AG04450 (cell line): ENCODE results near the gene AGK. TPM values are rescaled to one million over a fixed set of nuclear protein-coding genes. Genes with fewer than 3 reads are reported as not detected.

Experiments
- CTCF ChIA-PET: fragments of 300-600, 350-600 bp; formaldehyde crosslinking; extraction: SDS; loops from one replicate; lab custom pipeline; 2022; ENCODE audit warnings: antibody characterized with exemption, inconsistent platforms; lab: Charles Lee
- POLR2A ChIA-PET: fragments of 350-600 bp; formaldehyde crosslinking; extraction: SDS; loops from one replicate; lab custom pipeline; 2021; ENCODE audit warnings: antibody characterized with exemption, inconsistent platforms; lab: Yijun Ruan, JAX
- DNase-seq: peaks from one replicate; pipeline ENCODE4 v3.0.0-alpha.2; 2011; ENCODE audit warnings: low read depth, low spot score
- H3K27ac ChIP-seq: one replicate; pipeline ENCODE4 v1.5.1; 2012; ENCODE audit warnings: low read depth, low read length, control low read depth
- H3K27me3 ChIP-seq: one replicate; pipeline ENCODE4 v1.6.0; 2012; ENCODE audit warnings: low read length; ENCODE audit not compliant: control insufficient read depth, insufficient read depth
- H3K4me3 ChIP-seq: 2 replicates; pipeline ENCODE4 v1.5.1; 2011; ENCODE audit warnings: mild to moderate bottlenecking, low read depth, low read length, control low read depth
- H3K9me3 ChIP-seq: 2 replicates; pipeline ENCODE4 v1.5.1; 2012; ENCODE audit warnings: low read length; ENCODE audit not compliant: control insufficient read depth, insufficient read depth
- CTCF ChIP-seq: IDR thresholded peaks from 2 replicates; pipeline ENCODE4 v1.5.1; 2011; ENCODE audit warnings: low read depth, low read length, control low read depth, inconsistent platforms
- polyA plus RNA-seq: library from polyadenylated mRNA; depleted of rRNA; stranded (reverse); fragments of >200 nt; gene quantifications from 2 replicates; pipeline ENCODE4 v1.2.3, GENCODE V29; 2011

Gene AGK
- polyA plus RNA-seq, 1 experiment: 42.5 TPM

- no peak for DNase-seq
- Histone ChIP-seq H3K9me3 (no peaks in the 10 kb centered on the region), H3K27ac (no peak overlapping the region), H3K27me3 (peaks cover 5% of the 10 kb centered on the region), H3K4me3 (peak overlapping the region; percentile 77)
- TF ChIP-seq CTCF: no peak
- ChIA-PET POLR2A (no interaction called here), CTCF (interaction anchor here (0.8 to 1.8 kb wide), 4 partner anchors 37 to 168 kb away, joined by 3 to 6 read pairs (median 4); partner anchors contain the start of gene SSBP1)
Observed at GRCh38 chr7:141701489-141702046, 150.4 kb downstream of the AGK start.

- POLR2A ChIA-PET: no interaction called here
- H3K27ac ChIP-seq: no peak within 1 kb of the TSS
Observed at GRCh38 chr7:141702047-141702567, 150.9 kb downstream of the AGK start, which contains the start of gene DENND11. Gene DENND11, minus strand, starts transcription at chr7:141702166. Its CDS starts 13 bp downstream, at chr7:141702153.

GRCh38 chr7:141702892-141703291 lies 151.7 kb downstream of the AGK start:
- POLR2A ChIA-PET: no interaction called here
- H3K27me3 ChIP-seq: peaks cover 5% of the 10 kb centered on the region
- no peak for TF ChIP-seq CTCF
- DNase-seq: no peak
- H3K27ac ChIP-seq: no peak overlapping the region
- H3K9me3 ChIP-seq: no peaks in the 10 kb centered on the region
- CTCF ChIA-PET: interaction anchor here (1.3 to 2.3 kb wide), 3 partner anchors 35 to 892 kb away, joined by 3 to 9 read pairs (median 3); partner anchors contain the start of gene SSBP1
- H3K4me3 ChIP-seq: no peak overlapping the region

More at GRCh38 chr7:141702047-141702567, 150.9 kb downstream of the AGK start, which contains the start of gene DENND11:
- DNase-seq: no peak
- Histone ChIP-seq H3K9me3 (no peaks in the 10 kb centered on the region), H3K27me3 (peaks cover 5% of the 10 kb centered on the region), H3K4me3 (peak within 1 kb of the TSS; percentile 77)
- CTCF ChIA-PET: interaction anchor here (1.3 to 2.3 kb wide), 3 partner anchors 36 to 891 kb away, joined by 3 to 9 read pairs (median 3); partner anchors contain the start of gene SSBP1
- no peak for TF ChIP-seq CTCF

GRCh38 chr7:141704112-141704511 lies 152.9 kb downstream of the AGK start:
- no peaks in the 10 kb centered on the region for H3K9me3 ChIP-seq
- H3K4me3 ChIP-seq: no peak overlapping the region
- ChIA-PET POLR2A (no interaction called here), CTCF (interaction anchor here (2.3 kb wide), 1 partner anchor 34 kb away, joined by 9 read pairs; the partner anchor contains the start of gene SSBP1)
- DNase-seq: no peak
- TF ChIP-seq CTCF: no peak
- peaks cover 5% of the 10 kb centered on the region for H3K27me3 ChIP-seq
- H3K27ac ChIP-seq: no peak overlapping the region

- Histone ChIP-seq H3K27me3 (peaks cover 5% of the 10 kb centered on the region), H3K4me3 (no peak overlapping the region), H3K9me3 (no peaks in the 10 kb centered on the region), H3K27ac (peak overlapping the region; percentile 11)
- TF ChIP-seq CTCF: no peak
- DNase-seq: no peak
- ChIA-PET POLR2A (no interaction called here), CTCF (no interaction called here)
Observed at GRCh38 chr7:141704741-141705140, 153.5 kb downstream of the AGK start.
